MV-4-11 (cell line): ENCODE results near the gene USP12.

ENCODE experiments used
- DNase-seq: peaks from one replicate; lab custom pipeline; 2025; lab: John Stamatoyannopoulos, UW

Gene USP12

DNA sequence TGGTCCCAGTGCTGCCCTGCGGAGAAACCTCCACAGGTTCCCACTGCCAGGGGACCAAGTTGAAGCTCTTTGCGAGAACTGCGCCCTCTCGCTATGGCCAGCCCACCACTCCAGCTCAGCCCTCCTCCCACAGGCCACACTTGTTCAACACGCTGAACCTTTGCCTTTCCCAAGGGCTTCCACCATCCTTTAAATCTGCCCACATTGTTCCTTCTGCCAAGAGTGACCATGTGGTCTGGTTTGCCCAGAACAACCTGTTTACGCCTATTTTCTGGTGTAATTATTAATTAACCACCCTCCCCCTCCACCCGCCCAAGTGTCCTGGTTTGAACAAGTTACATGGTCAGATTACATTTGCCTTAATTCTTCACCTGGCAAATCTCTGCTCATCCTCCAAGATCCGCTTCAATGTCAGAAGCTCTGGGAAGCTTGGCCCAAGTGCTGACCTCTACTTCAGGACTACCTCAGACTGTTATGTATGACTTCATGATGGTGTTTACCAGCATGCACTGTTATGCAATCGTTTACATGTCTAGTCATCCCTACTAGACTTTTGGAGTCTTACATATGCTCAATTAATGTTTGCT, 12.0 kb upstream of the USP12 start:
- no peak for DNase-seq

DNA sequence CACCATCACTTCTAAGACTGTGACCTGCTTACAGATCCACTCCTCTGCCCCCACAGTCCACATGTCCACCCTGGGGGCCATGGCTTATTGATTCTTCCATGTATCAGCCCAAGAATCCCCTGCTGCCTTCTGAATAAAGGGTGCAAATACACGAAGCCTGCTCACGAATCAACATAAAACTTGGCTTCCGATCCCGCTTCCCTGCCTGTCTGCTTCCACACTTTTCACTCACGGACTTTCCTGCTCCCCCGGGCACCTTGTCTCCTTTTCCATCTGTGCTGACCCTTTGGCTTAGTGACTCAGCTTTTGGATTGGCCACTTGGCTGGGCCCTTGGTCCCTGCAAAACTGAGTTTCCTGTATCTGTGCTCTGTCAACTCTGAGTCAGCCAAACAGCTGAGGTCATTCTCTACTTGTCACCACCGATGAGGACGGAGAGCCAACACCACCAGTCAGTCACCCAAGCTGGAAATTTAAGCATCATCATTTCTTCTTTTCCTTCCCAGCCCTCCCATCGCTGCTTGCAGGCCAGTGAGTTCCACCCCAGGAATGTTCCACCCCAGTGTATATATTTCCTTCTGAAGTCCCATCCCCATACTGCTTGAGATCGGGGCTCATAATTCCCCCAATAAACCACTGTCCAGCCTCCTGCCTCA, 11.4 kb upstream of the USP12 start:
- no peak for DNase-seq

DNA sequence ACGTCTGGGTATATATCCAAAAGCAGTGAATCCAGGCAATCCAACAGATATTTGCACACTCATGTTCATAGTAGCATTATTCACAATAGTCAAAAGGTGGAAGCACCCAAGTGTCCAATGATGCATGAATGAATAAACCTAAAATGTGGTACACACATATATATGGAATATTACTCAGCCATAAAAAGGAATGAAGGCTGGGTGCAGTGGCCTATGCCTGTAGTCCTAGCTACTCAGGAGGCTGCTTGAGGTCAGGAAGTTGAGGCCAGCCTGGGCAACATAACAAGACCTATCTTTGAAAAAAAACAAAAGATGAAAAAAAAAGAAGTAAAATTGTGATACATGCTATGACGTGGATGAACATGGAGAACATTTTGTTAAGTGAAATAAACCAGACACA, 10.4 kb upstream of the USP12 start:
- DNase-seq: no peak

GRCh38 chr13:27177852-27178251, 6.2 kb upstream of the USP12 start:
- DNase-seq: peak; percentile 51

GRCh38 chr13:27176470-27177410, 5.1 kb upstream of the USP12 start:
- DNase-seq: peak; percentile 14

- peak; percentile 69 for DNase-seq
These were observed 3.3 kb upstream of the USP12 start for GRCh38 chr13:27174766-27175455.

GRCh38 chr13:27172495-27172842, 858 bp upstream of the USP12 start:
- DNase-seq: peak; percentile 69

DNA sequence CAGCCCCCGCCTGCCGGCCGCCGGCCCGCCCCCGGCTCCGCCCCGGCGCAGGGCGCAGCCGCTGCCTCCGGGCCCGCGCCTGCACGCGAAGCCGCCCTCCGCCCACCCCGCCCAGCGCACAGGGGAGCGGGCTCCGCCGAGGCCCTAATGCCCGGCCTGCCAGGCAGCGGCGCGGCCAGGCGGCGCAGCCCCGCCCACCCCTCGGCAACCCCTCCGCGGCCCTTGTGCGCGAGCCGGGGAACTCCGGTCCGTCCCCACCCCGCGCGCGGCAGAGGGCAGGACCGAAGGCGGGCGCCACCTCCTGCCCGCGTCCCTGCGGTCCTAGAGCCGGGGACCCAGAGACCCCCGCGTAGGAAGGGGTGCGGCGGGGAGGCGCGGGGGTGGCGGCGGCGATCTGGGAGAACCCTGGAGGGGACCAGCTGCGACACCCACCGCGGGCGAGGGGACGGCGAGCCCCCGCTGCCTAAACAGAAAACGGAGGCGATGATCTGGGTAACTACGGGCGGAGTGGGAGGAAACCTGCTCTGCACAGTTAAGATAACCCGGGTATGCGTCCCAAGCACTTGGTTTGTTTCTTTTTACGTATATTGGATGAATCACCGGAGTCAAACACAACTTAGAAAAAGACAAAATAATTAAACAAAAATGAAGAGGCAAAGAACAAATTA, 350 bp upstream of the USP12 start:
- peak; percentile 74 for DNase-seq

DNA sequence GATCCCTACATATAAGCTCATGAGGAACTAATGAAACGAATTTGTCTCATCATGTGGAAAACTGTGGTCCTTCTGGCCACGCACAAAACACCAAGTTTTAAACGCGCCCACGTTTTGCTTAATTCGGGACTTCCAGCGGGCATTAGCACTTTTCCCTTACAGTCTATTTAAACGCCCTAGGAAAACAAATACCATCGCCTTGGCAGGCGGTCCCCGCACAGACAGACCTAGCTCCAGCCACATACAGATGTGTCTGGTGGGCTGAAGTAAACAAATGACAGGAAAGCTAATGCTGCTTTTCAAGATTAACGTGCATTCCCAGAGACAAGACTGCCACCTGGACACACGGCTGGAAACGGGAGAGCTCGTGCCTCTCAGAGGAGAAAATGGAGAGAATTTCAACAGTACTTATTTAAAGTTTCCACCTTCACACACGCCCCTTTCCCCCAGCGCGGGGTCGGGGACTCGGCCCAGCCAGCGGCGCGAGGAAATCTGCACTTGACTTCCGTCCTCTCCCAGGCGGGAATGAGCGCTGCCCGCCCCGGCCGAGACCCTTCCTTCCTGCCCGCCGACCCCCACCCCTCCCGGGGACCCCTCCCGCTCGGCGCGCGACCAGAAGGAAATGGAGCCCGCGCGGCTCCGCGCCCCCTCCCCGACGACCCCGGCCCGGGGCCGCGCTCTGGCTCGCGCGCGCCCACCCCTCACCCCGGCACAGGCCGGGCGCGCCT, 931 bp downstream of the USP12 start:
- no peak for DNase-seq

DNA sequence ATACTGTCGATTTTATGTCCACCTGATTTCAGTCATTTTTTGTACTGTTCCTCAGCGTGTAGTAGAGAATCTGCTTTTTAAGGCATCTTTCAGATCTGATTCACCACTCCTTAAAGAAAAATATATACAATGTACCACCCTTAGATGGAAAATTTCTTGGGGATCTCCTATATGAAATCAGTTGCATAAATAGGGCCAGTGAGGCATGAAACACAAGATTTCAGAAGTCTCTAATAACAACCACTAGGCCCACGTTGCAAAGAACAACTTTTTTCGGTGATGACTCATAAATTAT, 1.4 kb downstream of the USP12 start:
- peak; percentile 70 for DNase-seq

DNA sequence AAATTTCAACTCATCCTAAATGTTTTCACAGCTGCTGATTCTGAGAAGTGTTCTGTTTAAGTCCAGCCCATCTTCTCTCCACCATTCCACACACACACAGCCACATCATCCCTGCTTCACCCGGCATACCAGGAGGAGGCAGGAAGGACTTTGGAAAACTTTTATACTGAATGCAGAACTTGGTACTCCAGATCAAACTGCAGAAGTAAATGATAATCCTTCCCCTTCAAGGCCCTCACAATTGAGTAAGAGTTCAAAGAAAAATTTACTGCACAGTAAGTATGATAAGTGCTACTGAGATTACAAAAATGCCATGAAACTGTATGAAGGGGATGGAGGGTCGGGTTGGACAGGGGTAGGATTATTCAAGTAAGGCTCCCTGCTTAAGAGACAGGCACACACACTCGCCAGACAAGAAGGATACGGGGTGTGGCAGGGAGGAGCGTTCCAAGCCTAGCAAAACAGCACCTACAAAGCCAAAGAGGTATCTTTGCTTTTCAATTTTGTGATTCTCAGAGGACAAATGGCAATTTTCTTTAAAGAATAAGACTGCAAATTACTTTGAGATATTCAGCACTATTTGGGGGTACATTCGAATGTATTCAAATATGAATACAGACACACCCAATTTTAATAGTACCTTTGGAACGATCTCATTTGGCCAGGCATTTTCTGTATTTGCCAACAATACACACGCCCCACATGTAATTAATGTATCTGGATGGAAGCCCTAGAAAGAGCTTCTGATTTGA, 2.5 kb downstream of the USP12 start:
- DNase-seq: peak; percentile 26

- DNase-seq: no peak
These were observed 3.5 kb downstream of the USP12 start for GRCh38 chr13:27168086-27168485.

- DNase-seq: no peak
These were observed 5.3 kb downstream of the USP12 start for GRCh38 chr13:27166313-27166712.

DNA sequence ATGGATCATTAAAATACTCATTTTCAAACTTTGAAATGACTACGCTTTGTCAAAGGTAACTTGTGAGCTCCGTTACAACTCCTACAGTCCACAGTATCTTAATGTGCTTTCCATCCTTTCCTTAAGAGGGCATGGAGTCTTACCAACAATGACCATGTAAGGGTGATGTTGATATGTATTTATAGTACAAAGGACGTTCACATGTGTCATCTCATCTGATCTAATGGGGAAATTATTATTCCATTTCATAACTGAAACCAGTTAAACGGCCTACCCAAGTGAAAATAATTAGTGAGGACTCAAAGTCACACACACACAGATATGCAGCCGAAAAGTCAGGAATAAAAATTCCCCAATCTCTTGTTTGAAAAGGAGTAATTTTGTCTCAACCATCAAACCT, 9.6 kb downstream of the USP12 start:
- DNase-seq: no peak

DNA sequence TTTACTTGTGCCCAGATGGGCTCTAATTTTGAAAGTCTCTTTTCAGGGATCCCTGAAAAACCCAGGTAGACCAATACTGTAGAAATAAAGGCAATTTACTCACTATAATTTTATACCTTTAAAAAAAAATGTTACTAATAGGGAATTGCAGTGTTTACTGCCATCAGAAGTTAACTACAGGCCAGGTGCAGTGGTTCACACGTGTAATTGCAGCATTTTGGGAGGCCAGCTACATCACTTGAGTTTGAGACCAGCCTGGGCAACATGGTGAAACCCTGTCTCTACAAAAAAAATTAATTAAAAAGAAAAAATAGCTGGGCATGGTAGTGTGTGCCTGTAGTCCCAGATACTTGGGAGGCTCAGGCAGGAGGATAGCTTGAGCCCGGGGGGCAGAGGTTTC, 10.2 kb downstream of the USP12 start:
- no peak for DNase-seq

DNA sequence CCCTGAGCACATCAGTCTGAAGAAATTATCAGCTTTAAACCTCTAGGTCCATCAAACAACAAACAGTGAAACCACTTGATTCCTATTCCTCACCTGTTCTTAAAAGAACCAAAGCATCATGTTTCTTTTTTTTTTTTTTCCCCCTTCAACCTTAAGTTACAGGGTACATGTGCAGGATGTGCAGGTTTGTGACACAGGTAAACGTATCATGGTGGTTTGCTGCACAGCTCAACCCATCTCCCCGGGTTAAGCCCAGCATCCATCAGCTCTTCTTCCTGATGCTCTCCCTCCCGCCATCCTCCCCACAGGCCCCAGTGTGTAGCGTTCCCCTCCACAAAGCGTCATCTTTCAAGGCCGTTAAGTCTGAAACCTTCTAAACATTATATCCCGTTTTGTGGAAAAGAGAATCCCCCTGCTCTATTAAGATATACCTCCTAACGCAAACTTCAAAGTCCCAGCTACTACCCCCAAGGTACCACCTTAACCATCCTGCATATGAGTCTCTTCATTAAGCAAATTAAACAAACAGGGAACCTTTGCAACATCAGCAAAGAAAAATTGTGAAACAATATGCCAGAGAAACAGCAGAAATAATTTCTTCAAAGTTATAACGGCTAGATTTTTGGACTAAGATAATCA, 10.8 kb downstream of the USP12 start:
- no peak for DNase-seq

GRCh38 chr13:27159806-27160563, 11.6 kb downstream of the USP12 start:
- no peak for DNase-seq

GRCh38 chr13:27158335-27158734, 13.3 kb downstream of the USP12 start:
- peak; percentile 13 for DNase-seq

GRCh38 chr13:27151798-27152599, 19.6 kb downstream of the USP12 start:
- no peak for DNase-seq
